ENCODE data around the gene ATP5MC2. TPM values are rescaled to one million over a fixed set of nuclear protein-coding genes. Genes with fewer than 3 reads are reported as not detected.
A peak's percentile ranks its signal among the peaks of the same experiment; 100 is the strongest.

ATP5MC2 gene
- total and polyA plus RNA-seq, 10 of the 15 experiments (the other 5 are each of a cell fraction or from before 2014, with no cell fraction given) = 379 to 1,090 (median 525) TPM

DNA sequence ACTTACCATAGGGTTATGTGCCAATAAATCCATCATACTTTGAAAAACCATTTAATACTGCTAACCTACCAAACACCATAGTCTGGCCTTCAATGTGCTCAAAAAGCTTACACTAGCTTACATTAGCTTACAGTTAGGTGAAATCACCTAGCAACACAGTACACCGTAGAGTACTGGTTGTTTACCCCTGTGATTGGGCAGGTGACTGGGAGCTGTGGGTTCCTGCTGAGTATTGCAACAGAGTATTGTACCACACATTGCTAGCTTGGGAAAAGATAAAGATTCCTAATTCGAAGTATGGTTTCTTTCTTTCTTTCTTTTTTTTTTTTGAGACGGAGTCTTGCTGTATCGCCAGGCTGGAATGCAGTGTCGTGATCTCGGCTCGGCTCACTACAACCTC is 5.6 kb downstream of the ATP5MC2 start:
- in situ Hi-C loops (cut with MboI) = no loop called here
- no peak for TF ChIP-seq MYB (IDR thresholded peaks at IDR 0.05; ENCODE audit: borderline replicate concordance, low read depth, low read length)
- TF ChIP-seq IKZF1 (conservative IDR thresholded peaks at IDR 0.05) = no peak
- no peak for TF ChIP-seq STAT1 (conservative IDR thresholded peaks at IDR 0.05)
- TF ChIP-seq EP300 (IDR thresholded peaks at IDR 0.05; ENCODE audit: borderline replicate concordance in 1 of 2, control insufficient read depth in 1 of 2, low read depth in 2 of 2, low read length in 2 of 2) = no peak
- TF ChIP-seq RBBP5 (conservative IDR thresholded peaks at IDR 0.05) = no peak
- TF ChIP-seq, protein P1, sequence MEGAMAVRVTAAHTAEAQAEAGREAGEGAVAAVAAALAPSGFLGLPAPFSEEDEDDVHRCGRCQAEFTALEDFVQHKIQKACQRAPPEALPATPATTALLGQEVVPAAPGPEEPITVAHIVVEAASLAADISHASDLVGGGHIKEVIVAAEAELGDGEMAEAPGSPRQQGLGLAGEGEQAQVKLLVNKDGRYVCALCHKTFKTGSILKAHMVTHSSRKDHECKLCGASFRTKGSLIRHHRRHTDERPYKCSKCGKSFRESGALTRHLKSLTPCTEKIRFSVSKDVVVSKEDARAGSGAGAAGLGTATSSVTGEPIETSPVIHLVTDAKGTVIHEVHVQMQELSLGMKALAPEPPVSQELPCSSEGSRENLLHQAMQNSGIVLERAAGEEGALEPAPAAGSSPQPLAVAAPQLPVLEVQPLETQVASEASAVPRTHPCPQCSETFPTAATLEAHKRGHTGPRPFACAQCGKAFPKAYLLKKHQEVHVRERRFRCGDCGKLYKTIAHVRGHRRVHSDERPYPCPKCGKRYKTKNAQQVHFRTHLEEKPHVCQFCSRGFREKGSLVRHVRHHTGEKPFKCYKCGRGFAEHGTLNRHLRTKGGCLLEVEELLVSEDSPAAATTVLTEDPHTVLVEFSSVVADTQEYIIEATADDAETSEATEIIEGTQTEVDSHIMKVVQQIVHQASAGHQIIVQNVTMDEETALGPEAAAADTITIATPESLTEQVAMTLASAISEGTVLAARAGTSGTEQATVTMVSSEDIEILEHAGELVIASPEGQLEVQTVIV (IDR thresholded peaks at IDR 0.05; ENCODE audit: borderline replicate concordance, partially characterized antibody) = no peak
- TF ChIP-seq EZH2 (IDR thresholded peaks at IDR 0.05; ENCODE audit: borderline replicate concordance, control insufficient read depth, low read depth, low read length) = no peak
- TF ChIP-seq, protein P2, sequence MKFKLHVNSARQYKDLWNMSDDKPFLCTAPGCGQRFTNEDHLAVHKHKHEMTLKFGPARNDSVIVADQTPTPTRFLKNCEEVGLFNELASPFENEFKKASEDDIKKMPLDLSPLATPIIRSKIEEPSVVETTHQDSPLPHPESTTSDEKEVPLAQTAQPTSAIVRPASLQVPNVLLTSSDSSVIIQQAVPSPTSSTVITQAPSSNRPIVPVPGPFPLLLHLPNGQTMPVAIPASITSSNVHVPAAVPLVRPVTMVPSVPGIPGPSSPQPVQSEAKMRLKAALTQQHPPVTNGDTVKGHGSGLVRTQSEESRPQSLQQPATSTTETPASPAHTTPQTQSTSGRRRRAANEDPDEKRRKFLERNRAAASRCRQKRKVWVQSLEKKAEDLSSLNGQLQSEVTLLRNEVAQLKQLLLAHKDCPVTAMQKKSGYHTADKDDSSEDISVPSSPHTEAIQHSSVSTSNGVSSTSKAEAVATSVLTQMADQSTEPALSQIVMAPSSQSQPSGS (IDR thresholded peaks at IDR 0.05; ENCODE audit: low read length) = no peak
- TF ChIP-seq, protein P3, sequence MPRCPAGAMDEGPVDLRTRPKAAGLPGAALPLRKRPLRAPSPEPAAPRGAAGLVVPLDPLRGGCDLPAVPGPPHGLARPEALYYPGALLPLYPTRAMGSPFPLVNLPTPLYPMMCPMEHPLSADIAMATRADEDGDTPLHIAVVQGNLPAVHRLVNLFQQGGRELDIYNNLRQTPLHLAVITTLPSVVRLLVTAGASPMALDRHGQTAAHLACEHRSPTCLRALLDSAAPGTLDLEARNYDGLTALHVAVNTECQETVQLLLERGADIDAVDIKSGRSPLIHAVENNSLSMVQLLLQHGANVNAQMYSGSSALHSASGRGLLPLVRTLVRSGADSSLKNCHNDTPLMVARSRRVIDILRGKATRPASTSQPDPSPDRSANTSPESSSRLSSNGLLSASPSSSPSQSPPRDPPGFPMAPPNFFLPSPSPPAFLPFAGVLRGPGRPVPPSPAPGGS (IDR thresholded peaks at IDR 0.05; ENCODE audit: borderline replicate concordance, insufficient read depth, low read depth, low read length, poor library complexity, severe bottlenecking) = no peak
- no peak for TF ChIP-seq NBN (IDR thresholded peaks at IDR 0.05)
- no peak for TF ChIP-seq NRF1 (conservative IDR thresholded peaks at IDR 0.05; ENCODE audit: low read depth, low read length)
- TF ChIP-seq, protein P4, sequence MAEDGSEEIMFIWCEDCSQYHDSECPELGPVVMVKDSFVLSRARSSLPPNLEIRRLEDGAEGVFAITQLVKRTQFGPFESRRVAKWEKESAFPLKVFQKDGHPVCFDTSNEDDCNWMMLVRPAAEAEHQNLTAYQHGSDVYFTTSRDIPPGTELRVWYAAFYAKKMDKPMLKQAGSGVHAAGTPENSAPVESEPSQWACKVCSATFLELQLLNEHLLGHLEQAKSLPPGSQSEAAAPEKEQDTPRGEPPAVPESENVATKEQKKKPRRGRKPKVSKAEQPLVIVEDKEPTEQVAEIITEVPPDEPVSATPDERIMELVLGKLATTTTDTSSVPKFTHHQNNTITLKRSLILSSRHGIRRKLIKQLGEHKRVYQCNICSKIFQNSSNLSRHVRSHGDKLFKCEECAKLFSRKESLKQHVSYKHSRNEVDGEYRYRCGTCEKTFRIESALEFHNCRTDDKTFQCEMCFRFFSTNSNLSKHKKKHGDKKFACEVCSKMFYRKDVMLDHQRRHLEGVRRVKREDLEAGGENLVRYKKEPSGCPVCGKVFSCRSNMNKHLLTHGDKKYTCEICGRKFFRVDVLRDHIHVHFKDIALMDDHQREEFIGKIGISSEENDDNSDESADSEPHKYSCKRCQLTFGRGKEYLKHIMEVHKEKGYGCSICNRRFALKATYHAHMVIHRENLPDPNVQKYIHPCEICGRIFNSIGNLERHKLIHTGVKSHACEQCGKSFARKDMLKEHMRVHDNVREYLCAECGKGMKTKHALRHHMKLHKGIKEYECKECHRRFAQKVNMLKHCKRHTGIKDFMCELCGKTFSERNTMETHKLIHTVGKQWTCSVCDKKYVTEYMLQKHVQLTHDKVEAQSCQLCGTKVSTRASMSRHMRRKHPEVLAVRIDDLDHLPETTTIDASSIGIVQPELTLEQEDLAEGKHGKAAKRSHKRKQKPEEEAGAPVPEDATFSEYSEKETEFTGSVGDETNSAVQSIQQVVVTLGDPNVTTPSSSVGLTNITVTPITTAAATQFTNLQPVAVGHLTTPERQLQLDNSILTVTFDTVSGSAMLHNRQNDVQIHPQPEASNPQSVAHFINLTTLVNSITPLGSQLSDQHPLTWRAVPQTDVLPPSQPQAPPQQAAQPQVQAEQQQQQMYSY (CRISPR knock-in tag; IDR thresholded peaks at IDR 0.05) = no peak
- no peak for TF ChIP-seq NFXL1 (IDR thresholded peaks at IDR 0.05; ENCODE audit: borderline replicate concordance)
- TF ChIP-seq EED (IDR thresholded peaks at IDR 0.05; ENCODE audit: low read depth) = no peak
- no peak for TF ChIP-seq ZNF384 (IDR thresholded peaks at IDR 0.05; ENCODE audit: borderline replicate concordance, low read depth, low read length)

More for the DNA sequence above, 5.6 kb downstream of the ATP5MC2 start:
- peaks cover 22% of the 10 kb centered on the region for H3K79me2 ChIP-seq (ENCODE audit: control insufficient read depth, insufficient read depth, low read length)
- H3K36me3 ChIP-seq (ENCODE audit: control insufficient read depth in 2 of 2, insufficient read depth in 2 of 2, low read length in 1 of 2) = peaks cover 6 to 33% of the 10 kb centered on the region in 2 experiments
- no peak for DNase-seq (ENCODE audit: low read depth, low spot score)
- no peak for FAIRE-seq
- H3K4me3 ChIP-seq = no peak overlapping the region
- RAD21 ChIA-PET (ENCODE audit: unreplicated experiment) = interaction anchor here (1.0 kb wide), 1 partner anchor 127 kb away, joined by 5 read pairs; no protein-coding TSS in a partner anchor
- intact Hi-C loops (cut with micrococcal nuclease; ENCODE audit: unreplicated experiment) = no loop called here
- POLR2A ChIA-PET = interaction anchor here (0.5 to 1.4 kb wide), 4 partner anchors 11 to 51 kb away, joined by 3 to 7 read pairs (median 4); no protein-coding TSS in a partner anchor
- no peak overlapping the region for H3K27ac ChIP-seq (ENCODE audit: control insufficient read depth, insufficient read depth)
- WGBS (ENCODE audit: insufficient coverage, insufficient replicate concordance, low lambda C conversion rate, missing lambda C conversion rate) = 92% methylated on average over 2 of the region's 7 CpGs
- SMC1A ChIA-PET (ENCODE audit: uncharacterized antibody, unreplicated experiment) = interaction anchor here (1.0 to 4.4 kb wide), 2 partner anchors 11 to 127 kb away, joined by 3 to 19 read pairs; no protein-coding TSS in a partner anchor
- H3K27me3 ChIP-seq (replicated peaks in 1 of 2; ENCODE audit: control insufficient read depth in 2 of 2, insufficient read depth in 2 of 2, low read length in 1 of 2) = no peaks in the 10 kb centered on the region
- CTCF ChIA-PET = interaction anchor here (0.5 to 10.5 kb wide), 4 partner anchors 38 to 127 kb away, joined by 3 to 81 read pairs (median 20); no protein-coding TSS in a partner anchor
- ATAC-seq = peak; percentile 32; the same call in 1 of the 3 replicates
- H2AFZ ChIP-seq (ENCODE audit: control insufficient read depth, low read depth, low read length) = no peak overlapping the region
- H3K4me2 ChIP-seq (ENCODE audit: control insufficient read depth, insufficient read depth) = no peak overlapping the region
- H3K4me1 ChIP-seq (ENCODE audit: control insufficient read depth, insufficient read depth, low read length) = no peaks in the 10 kb centered on the region
- no peaks in the 10 kb centered on the region for H3K9me3 ChIP-seq (replicated peaks; ENCODE audit: control insufficient read depth, insufficient read depth, low read length)
- H4K20me1 ChIP-seq (ENCODE audit: control insufficient read depth, insufficient read depth) = no peaks in the 10 kb centered on the region
- H3K9ac ChIP-seq (ENCODE audit: control insufficient read depth, insufficient read depth, low read length) = no peak overlapping the region
- no TSS peak for BruUV-seq (replicated peaks)
